HepG2 (cell line): ENCODE measurements around the gene IFIT5. TPM values are rescaled to one million over a fixed set of nuclear protein-coding genes. Genes with fewer than 3 reads are reported as not detected.
A peak's percentile ranks its signal among the peaks of the same experiment; 100 is the strongest.

Source experiments
- ATAC-seq: fragments of 200-7000 bp; cut with Tn5 transposase; 3 replicates; pipeline ENCODE4 v1.9.1; 2020; ENCODE audit warnings: mild to moderate bottlenecking, moderate library complexity
- BruUV-seq: library from RNA; stranded (reverse); fragments of 400-500 nt; replicated peaks from 2 replicates; lab custom pipeline; 2021; lab: Mats Ljungman, UMichigan
- CTCF ChIA-PET: fragments of 300-600 bp; formaldehyde crosslinking; extraction: SDS; loops from one replicate; lab custom pipeline; 2021; ENCODE audit warnings: low total read pairs, inconsistent platforms, low intra/inter-chr PET ratio; lab: Yijun Ruan, JAX
- POLR2A ChIA-PET: fragments of 350-600 bp; sonication (Branson Sonifier 250); formaldehyde crosslinking; loops from one replicate; lab custom pipeline; 2020; ENCODE audit warnings: antibody characterized with exemption, inconsistent platforms; lab: Yijun Ruan, JAX
- DNase-seq: peaks from one replicate; pipeline ENCODE4 v3.0.0-alpha.2; 2015; ENCODE audit warnings: low spot score
- FAIRE-seq: peaks from 3 replicates; lab custom pipeline; 2011; peaks lifted over from hg19 to GRCh38; lab: Jason Lieb, UNC
- H2AFZ ChIP-seq: one replicate; pipeline ENCODE4 v1.6.1; 2011; ENCODE audit warnings: low read length, inconsistent platforms
- H3K27ac ChIP-seq: fragments of 300-600 bp; 3 replicates; pipeline ENCODE4 v1.8.0; 2011; ENCODE audit warnings: mixed run types, mild to moderate bottlenecking, mixed read lengths, low read length, inconsistent platforms; ENCODE audit not compliant: insufficient read depth; ENCODE audit errors: extremely low read length
- H3K27me3 ChIP-seq, 2 experiments: fragments of 200-600 bp in 1 of 2; 2 replicates in 1 of 2; 3 replicates in 1 of 2; pipeline versions ENCODE4 v1.6.0 to v1.8.0; 2011; ENCODE audit warnings: low read length in 2 of 2, mild to moderate bottlenecking in 2 of 2, moderate library complexity in 2 of 2, inconsistent platforms in 1 of 2; ENCODE audit not compliant: insufficient read depth in 2 of 2, control insufficient read depth in 1 of 2
- H3K36me3 ChIP-seq, 2 experiments: fragments of 200-600 bp in 1 of 2; replicated peaks in 1 of 2; 2 replicates in 1 of 2; 3 replicates in 1 of 2; pipeline versions ENCODE4 v1.5.1 to v1.8.0; 2011; ENCODE audit warnings: low read length in 2 of 2, inconsistent platforms in 1 of 2; ENCODE audit not compliant: insufficient read depth in 2 of 2, control insufficient read depth in 1 of 2
- H3K4me1 ChIP-seq: 2 replicates; pipeline ENCODE4 v1.5.1; 2012; ENCODE audit warnings: low read length, inconsistent platforms; ENCODE audit not compliant: insufficient read depth
- H3K4me2 ChIP-seq: 2 replicates; pipeline ENCODE4 v1.6.0; 2011; ENCODE audit warnings: low read depth, low read length, inconsistent platforms
- H3K4me3 ChIP-seq, 3 experiments: fragments of 200-600 bp in 1 of 3; sonication (generic), shearing (Covaris generic) in 1 of 3; replicated peaks in 1 of 3; 2 replicates each; pipeline ENCODE4 v1.5.1; 2011 to 2016; ENCODE audit warnings: low read length in 3 of 3, inconsistent platforms in 2 of 3, low read depth in 2 of 3, mild to moderate bottlenecking in 2 of 3, control low read depth in 1 of 3, mixed read lengths in 1 of 3; ENCODE audit not compliant: insufficient read depth in 1 of 3
- H3K79me2 ChIP-seq: one replicate; pipeline ENCODE4 v1.6.1; 2011; ENCODE audit warnings: low read length, inconsistent platforms; ENCODE audit not compliant: insufficient read depth
- H3K9ac ChIP-seq: 2 replicates; pipeline ENCODE4 v1.6.0; 2011; ENCODE audit warnings: mild to moderate bottlenecking, low read depth, low read length, inconsistent platforms; ENCODE audit not compliant: insufficient read depth
- H3K9me3 ChIP-seq: 2 replicates; pipeline ENCODE4 v1.5.1; 2012; ENCODE audit warnings: mild to moderate bottlenecking, low read length
- H4K20me1 ChIP-seq: 2 replicates; pipeline ENCODE4 v1.6.0; 2011; ENCODE audit warnings: inconsistent platforms, mild to moderate bottlenecking, low read length, moderate library complexity; ENCODE audit not compliant: insufficient read depth
- MAFK ChIP-seq, 2 experiments: IDR thresholded peaks in 1 of 2; conservative IDR thresholded peaks in 1 of 2; 2 replicates each; pipeline ENCODE4 v1.6.1; 2011; ENCODE audit warnings: improper control_type of control experiment in 2 of 2, low read length in 2 of 2
- RXRB ChIP-seq: IDR thresholded peaks from 2 replicates; pipeline ENCODE4 v1.6.1; 2016; ENCODE audit warnings: borderline replicate concordance, missing genetic modification reagents, missing compliant biosample characterization
- SMC3 ChIP-seq: IDR thresholded peaks from 2 replicates; pipeline ENCODE4 v1.6.1; 2011; ENCODE audit warnings: low read length, improper control_type of control experiment
- STAG1 ChIP-seq: sonication (generic); formaldehyde crosslinking; IDR thresholded peaks from 2 replicates; pipeline ENCODE4 v1.4.0; 2020; ENCODE audit warnings: missing genetic modification reagents
- WGBS: methylation state at CpG from one replicate; pipeline ENCODE4 v1.1.6; 2017; ENCODE audit warnings: low lambda C conversion rate; 5-methylcytosine and 5-hydroxymethylcytosine counted together
- in situ Hi-C: cut with HindIII; loops from 2 replicates; pipeline ENCODE4 v1.10.0; 2017; ENCODE audit warnings: low pct_unique_long_range_greater_than_20kb; ENCODE audit not compliant: extremely low pct_ligation_motif_present
- intact Hi-C: fragments of 100-400 bp; cut with micrococcal nuclease; formaldehyde crosslinking; loops from one replicate; pipeline ENCODE4 v1.10.0; 2022; ENCODE audit not compliant: unreplicated experiment
- polyA plus RNA-seq, 8 experiments: library from polyadenylated mRNA; depleted of rRNA in 3 of 8; stranded (reverse) in 7 of 8; unstranded in 1 of 8; fragments of >200 nt; fragmentation: Illumina TruSeq in 4 of 8; extraction: Trizol in 4 of 8; gene quantifications; 2 replicates each; pipeline versions ENCODE4 v1.2.1 to v1.2.3, GENCODE V29; 2011 to 2016; ENCODE audit warnings: low read depth in 4 of 8, missing spikeins in 1 of 8, mixed read lengths in 1 of 8; ENCODE audit not compliant: insufficient read depth in 1 of 8
- total RNA-seq, 5 experiments: library from RNA; depleted of rRNA; stranded (reverse); fragments of >200 nt; fragmentation: Illumina TruSeq; extraction: Trizol; gene quantifications; 2 replicates each; pipeline ENCODE4 v1.2.3, GENCODE V29; 2016; ENCODE audit warnings: low read depth in 1 of 5
- TF ChIP-seq, protein P1 (sequence below): sonication (generic); formaldehyde crosslinking; IDR thresholded peaks from 2 replicates; pipeline ENCODE4 v1.5.0; 2020; ENCODE audit warnings: mild to moderate bottlenecking, missing genetic modification reagents, moderate library complexity
- TF ChIP-seq, protein P2 (sequence below): sonication (generic); formaldehyde crosslinking; IDR thresholded peaks from 2 replicates; pipeline ENCODE4 v1.5.1; 2020; ENCODE audit warnings: missing genetic modification reagents, mild to moderate bottlenecking, borderline replicate concordance
- TF ChIP-seq, protein P3 (sequence below): sonication (generic); formaldehyde crosslinking; IDR thresholded peaks from 2 replicates; pipeline ENCODE4 v1.4.0; 2020; ENCODE audit warnings: low read depth, mild to moderate bottlenecking, missing genetic modification reagents
- TF ChIP-seq, protein P4 (sequence below): sonication (generic); formaldehyde crosslinking; IDR thresholded peaks from 2 replicates; pipeline ENCODE4 v1.4.0; 2020; ENCODE audit warnings: mild to moderate bottlenecking, missing genetic modification reagents

IFIT5 gene
- total and polyA plus RNA-seq, 2 of the 13 experiments (the other 11 are each of a cell fraction or from before 2014, with no cell fraction given), result 2.2 to 8.3 TPM

DNA sequence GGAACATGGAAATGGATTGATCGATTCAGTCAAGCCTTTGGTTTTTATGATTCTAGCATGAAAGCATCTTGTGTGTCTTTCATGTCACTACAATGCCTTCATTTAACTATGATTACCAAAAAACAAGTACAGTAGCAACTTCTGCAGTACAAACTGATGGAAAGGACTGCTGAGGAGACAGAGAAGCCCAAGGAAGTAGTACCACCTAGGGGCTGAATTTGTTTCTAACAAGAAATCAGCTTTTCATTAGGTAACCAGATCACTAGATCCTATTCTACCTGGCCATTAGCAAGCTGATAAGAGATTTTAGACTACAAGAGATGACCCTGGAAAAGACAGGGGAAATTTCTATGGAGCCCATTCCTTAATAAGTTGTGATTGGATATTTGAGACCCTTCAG, 25.1 kb upstream of the IFIT5 start:
- ChIA-PET CTCF (interaction anchor here (1.7 kb wide), 1 partner anchor 96 kb away, joined by 4 read pairs; no protein-coding TSS in a partner anchor), POLR2A (no interaction called here)
- H3K9me3 ChIP-seq, result no peaks in the 10 kb centered on the region
- intact Hi-C loops, result loop anchor here (1.0 kb wide), 1 partner anchor 96 kb away; no protein-coding TSS in a partner anchor
- H3K27ac ChIP-seq, result no peak overlapping the region
- in situ Hi-C loops, result no loop called here
- H3K4me1 ChIP-seq, result peaks cover 10% of the 10 kb centered on the region
- no peaks in the 10 kb centered on the region for H3K27me3 ChIP-seq
- peak; percentile 48; the same call in 2 of the 3 replicates for ATAC-seq
- no peaks in the 10 kb centered on the region for H3K79me2 ChIP-seq
- no peak overlapping the region for H2AFZ ChIP-seq
- no peaks in the 10 kb centered on the region for H3K36me3 ChIP-seq
- 35% methylated on average over 1 of the region's 1 CpG for WGBS
- no peaks in the 10 kb centered on the region for H4K20me1 ChIP-seq
- no TSS peak for BruUV-seq
- DNase-seq, result peak; percentile 35
- no peak overlapping the region for H3K4me2 ChIP-seq
- H3K9ac ChIP-seq, result no peak overlapping the region
- no peak for FAIRE-seq
- no peak overlapping the region for H3K4me3 ChIP-seq
- TF ChIP-seq, protein P1, sequence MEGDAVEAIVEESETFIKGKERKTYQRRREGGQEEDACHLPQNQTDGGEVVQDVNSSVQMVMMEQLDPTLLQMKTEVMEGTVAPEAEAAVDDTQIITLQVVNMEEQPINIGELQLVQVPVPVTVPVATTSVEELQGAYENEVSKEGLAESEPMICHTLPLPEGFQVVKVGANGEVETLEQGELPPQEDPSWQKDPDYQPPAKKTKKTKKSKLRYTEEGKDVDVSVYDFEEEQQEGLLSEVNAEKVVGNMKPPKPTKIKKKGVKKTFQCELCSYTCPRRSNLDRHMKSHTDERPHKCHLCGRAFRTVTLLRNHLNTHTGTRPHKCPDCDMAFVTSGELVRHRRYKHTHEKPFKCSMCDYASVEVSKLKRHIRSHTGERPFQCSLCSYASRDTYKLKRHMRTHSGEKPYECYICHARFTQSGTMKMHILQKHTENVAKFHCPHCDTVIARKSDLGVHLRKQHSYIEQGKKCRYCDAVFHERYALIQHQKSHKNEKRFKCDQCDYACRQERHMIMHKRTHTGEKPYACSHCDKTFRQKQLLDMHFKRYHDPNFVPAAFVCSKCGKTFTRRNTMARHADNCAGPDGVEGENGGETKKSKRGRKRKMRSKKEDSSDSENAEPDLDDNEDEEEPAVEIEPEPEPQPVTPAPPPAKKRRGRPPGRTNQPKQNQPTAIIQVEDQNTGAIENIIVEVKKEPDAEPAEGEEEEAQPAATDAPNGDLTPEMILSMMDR (CRISPR knock-in tag), result peak; percentile 73
- TF ChIP-seq SMC3 (peak; percentile 71; the same call in 1 of the 2 replicates), MAFK (conservative IDR thresholded peaks at IDR 0.05 in 1 of 2, IDR thresholded peaks at IDR 0.05 in 1 of 2; ENCODE audit: low read length in 2 of 2) (no peak), RXRB (CRISPR knock-in tag) (peak; percentile 16; the same call in 1 of the 2 replicates), STAG1 (CRISPR knock-in tag) (peak; percentile 80)
- TF ChIP-seq, protein P2, sequence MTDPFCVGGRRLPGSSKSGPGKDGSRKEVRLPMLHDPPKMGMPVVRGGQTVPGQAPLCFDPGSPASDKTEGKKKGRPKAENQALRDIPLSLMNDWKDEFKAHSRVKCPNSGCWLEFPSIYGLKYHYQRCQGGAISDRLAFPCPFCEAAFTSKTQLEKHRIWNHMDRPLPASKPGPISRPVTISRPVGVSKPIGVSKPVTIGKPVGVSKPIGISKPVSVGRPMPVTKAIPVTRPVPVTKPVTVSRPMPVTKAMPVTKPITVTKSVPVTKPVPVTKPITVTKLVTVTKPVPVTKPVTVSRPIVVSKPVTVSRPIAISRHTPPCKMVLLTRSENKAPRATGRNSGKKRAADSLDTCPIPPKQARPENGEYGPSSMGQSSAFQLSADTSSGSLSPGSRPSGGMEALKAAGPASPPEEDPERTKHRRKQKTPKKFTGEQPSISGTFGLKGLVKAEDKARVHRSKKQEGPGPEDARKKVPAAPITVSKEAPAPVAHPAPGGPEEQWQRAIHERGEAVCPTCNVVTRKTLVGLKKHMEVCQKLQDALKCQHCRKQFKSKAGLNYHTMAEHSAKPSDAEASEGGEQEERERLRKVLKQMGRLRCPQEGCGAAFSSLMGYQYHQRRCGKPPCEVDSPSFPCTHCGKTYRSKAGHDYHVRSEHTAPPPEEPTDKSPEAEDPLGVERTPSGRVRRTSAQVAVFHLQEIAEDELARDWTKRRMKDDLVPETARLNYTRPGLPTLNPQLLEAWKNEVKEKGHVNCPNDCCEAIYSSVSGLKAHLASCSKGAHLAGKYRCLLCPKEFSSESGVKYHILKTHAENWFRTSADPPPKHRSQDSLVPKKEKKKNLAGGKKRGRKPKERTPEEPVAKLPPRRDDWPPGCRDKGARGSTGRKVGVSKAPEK, result no peak
- TF ChIP-seq, protein P3, sequence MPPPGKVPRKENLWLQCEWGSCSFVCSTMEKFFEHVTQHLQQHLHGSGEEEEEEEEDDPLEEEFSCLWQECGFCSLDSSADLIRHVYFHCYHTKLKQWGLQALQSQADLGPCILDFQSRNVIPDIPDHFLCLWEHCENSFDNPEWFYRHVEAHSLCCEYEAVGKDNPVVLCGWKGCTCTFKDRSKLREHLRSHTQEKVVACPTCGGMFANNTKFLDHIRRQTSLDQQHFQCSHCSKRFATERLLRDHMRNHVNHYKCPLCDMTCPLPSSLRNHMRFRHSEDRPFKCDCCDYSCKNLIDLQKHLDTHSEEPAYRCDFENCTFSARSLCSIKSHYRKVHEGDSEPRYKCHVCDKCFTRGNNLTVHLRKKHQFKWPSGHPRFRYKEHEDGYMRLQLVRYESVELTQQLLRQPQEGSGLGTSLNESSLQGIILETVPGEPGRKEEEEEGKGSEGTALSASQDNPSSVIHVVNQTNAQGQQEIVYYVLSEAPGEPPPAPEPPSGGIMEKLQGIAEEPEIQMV (CRISPR knock-in tag), result no peak
- TF ChIP-seq, protein P4, sequence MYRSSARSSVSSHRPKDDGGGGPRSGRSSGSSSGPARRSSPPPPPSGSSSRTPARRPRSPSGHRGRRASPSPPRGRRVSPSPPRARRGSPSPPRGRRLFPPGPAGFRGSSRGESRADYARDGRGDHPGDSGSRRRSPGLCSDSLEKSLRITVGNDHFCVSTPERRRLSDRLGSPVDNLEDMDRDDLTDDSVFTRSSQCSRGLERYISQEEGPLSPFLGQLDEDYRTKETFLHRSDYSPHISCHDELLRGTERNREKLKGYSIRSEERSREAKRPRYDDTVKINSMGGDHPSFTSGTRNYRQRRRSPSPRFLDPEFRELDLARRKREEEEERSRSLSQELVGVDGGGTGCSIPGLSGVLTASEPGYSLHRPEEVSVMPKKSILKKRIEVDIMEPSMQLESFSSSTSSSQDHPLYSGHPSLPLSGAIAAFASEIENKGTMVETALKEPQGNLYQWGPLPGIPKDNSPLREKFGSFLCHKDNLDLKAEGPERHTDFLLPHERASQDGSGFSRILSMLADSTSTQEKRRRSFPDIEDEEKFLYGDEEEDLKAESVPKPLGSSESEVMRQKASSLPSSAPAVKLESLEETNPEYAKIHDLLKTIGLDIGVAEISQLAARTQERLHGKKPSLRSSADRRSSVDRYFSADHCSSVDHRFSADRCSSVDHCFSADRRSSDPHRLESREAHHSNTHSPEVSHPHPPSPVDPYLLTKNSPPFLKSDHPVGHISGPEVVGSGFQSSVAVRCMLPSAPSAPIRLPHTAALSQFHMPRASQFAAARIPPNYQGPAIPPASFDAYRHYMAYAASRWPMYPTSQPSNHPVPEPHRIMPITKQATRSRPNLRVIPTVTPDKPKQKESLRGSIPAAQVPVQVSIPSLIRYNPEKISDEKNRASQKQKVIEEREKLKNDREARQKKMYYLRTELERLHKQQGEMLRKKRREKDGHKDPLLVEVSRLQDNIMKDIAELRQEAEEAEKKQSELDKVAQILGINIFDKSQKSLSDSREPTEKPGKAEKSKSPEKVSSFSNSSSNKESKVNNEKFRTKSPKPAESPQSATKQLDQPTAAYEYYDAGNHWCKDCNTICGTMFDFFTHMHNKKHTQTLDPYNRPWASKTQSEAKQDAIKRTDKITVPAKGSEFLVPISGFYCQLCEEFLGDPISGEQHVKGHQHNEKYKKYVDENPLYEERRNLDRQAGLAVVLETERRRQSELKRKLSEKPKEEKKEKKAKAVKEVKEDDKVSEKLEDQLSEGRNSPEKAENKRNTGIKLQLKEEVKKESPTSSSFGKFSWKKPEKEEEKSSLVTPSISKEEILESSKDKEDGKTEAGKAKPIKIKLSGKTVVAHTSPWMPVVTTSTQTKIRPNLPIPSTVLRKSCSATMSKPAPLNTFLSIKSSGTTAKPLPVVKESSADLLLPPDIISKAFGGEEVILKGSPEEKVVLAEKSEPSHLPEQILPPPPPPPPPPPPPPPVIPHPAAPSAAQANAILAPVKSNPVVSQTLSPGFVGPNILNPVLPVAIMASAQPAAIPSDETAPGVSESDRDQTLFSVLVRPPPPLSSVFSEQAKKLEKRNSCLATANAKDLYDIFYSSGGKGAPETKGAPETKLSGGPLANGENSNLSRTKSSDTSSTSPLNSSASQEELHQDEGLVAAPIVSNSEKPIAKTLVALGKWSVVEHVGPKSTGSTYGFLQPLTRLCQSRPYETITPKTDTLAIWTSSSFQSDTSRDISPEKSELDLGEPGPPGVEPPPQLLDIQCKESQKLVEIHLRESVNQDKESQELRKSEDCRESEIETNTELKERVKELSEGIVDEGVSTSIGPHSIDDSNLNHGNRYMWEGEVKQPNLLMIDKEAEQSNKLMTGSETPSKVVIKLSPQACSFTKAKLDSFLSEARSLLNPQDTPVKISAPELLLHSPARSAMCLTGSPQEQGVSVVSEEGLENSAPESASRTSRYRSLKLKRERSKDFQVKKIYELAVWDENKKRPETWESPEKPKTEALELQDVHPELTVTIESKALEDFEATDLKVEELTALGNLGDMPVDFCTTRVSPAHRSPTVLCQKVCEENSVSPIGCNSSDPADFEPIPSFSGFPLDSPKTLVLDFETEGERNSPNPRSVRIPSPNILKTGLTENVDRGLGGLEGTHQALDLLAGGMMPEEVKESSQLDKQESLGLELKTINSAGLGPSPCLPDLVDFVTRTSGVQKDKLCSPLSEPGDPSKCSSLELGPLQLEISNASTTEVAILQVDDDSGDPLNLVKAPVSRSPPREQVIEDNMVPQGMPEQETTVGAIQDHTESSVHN (CRISPR knock-in tag), result no peak
